GM12892 (cell line): Measurements from ENCODE around the gene MEIS3.

Source experiments
- POLR2A ChIP-seq: IDR thresholded peaks from 2 replicates; pipeline ENCODE4 v1.6.1; 2011; ENCODE audit warnings: low read depth, low read length, control low read depth
- POLR2AphosphoS5 ChIP-seq: IDR thresholded peaks from 2 replicates; pipeline ENCODE4 v1.6.1; 2011; ENCODE audit warnings: low read depth, low read length, control low read depth
- TAF1 ChIP-seq: IDR thresholded peaks from 2 replicates; pipeline ENCODE4 v1.6.1; 2011; ENCODE audit warnings: low read depth, mild to moderate bottlenecking, control low read depth, low read length, borderline replicate concordance

DNA sequence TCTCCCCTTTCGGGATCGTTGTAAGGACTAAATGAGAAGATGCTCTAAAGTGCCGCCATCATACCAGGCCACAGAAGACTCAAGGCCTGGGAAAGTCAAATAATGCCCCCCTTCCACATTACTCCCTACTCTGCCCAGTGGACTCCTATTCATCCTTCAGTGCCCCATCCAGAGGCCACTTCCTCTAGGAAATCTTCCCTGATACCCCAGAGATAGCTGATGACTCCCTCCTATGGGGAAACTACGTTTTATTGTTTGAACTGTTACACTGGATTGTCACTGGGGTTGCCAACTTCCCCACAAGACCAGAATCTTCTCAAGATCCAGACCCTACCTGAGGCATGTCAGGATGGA, 14.2 kb downstream of the MEIS3 start:
- TF ChIP-seq POLR2A = no peak
- TF ChIP-seq POLR2AphosphoS5 = no peak
- TF ChIP-seq TAF1 = no peak
